Measurements from ENCODE around the gene TIMM13.
A peak's percentile ranks its signal among the peaks of the same experiment; 100 is the strongest.

The TIMM13 gene

DNA sequence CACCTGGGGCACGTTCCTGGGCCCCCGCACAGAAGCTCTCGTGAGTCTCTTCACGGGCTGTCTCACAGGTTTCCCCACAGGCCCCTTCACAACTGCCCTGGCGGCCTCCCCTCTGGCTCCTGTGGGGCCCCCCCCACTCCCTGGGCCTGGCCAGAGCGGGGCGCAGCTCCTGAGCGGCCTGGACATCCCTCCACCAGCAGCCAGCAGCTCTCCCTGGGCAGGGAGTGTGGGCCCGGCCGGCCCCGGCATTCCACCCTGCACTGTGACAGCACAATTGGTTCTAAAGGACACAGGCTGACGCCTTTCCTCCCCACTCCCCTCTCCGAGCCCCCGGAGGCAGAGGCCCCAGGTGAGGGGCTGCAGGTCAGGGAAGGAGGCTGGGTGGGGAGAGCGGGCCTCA, 9.5 kb upstream of the TIMM13 start:
- H3K4me3 ChIP-seq, result no peak overlapping the region
- H3K27ac ChIP-seq, result no peak overlapping the region
- H3K36me3 ChIP-seq (ENCODE audit: insufficient read depth, low read length), result peaks cover 68% of the 10 kb centered on the region
- DNase-seq (ENCODE audit: low read depth, low spot score), result no peak
- H3K9me3 ChIP-seq (ENCODE audit: low read depth, low read length), result no peaks in the 10 kb centered on the region
- TF ChIP-seq FOXP2 (optimal IDR thresholded peaks at IDR 0.05; ENCODE audit: control extremely low read depth, extremely low read length, insufficient read depth) (no peak), POLR2AphosphoS5 (IDR thresholded peaks at IDR 0.05; ENCODE audit: borderline replicate concordance, low read depth, low read length) (no peak), EZH2 (IDR thresholded peaks at IDR 0.05) (no peak)
- no peak overlapping the region for H3K9ac ChIP-seq (ENCODE audit: insufficient read length)

DNA sequence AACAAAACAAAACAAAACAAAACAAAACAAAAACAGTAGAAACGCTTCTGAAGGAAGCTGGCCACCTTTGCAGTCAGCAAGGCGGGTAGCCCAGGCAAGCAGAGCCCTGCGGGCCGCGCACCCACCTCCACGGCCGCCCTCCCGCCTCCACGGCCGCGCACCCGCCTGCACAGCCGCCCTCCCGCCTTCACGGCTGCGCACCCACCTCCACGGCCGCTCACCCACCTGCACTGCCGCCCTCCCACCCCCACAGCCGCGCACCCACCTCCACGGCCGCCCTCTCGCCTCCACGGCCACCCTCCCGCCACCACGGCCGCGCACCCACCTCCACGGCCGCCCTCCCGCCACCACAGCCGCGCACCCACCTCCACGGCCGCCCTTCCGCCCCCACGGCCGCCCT, 9.0 kb upstream of the TIMM13 start:
- TF ChIP-seq FOXP2 (optimal IDR thresholded peaks at IDR 0.05; ENCODE audit: control extremely low read depth, extremely low read length, insufficient read depth) (no peak), EZH2 (IDR thresholded peaks at IDR 0.05) (no peak), POLR2AphosphoS5 (IDR thresholded peaks at IDR 0.05; ENCODE audit: borderline replicate concordance, low read depth, low read length) (no peak)
- H3K9me3 ChIP-seq (ENCODE audit: low read depth, low read length), result no peaks in the 10 kb centered on the region
- H3K4me3 ChIP-seq, result no peak overlapping the region
- no peak overlapping the region for H3K27ac ChIP-seq
- no peak for DNase-seq (ENCODE audit: low read depth, low spot score)
- H3K36me3 ChIP-seq (ENCODE audit: insufficient read depth, low read length), result peaks cover 69% of the 10 kb centered on the region
- H3K9ac ChIP-seq (ENCODE audit: insufficient read length), result no peak overlapping the region

DNA sequence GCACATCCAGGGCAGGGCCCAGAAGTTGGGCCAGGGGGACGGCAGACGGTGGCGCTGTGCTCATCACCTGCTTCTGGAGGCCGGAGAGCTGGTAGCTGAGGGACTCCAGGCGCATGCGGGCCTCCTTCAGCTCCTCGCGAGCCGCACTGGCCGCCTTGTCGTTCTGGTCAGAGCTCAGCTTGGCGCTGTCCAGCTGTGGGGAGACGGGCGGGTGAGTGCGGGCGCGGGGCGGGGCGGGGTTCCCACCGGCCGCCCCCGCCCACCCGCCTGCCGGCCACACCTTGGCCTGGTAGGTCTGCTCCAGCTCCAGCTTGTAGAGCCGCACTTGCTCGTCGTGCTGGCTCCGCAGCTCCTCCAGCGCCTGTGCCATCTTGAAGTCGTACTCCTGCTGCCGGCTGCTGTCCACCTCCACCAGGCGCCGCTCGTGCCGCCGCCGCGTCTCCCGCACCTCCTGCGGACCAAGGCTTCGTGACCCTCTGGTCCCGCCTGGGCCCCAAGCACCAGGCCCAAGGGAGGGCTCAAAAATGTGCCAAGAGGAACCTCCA, 7.4 kb upstream of the TIMM13 start:
- no peak overlapping the region for H3K9ac ChIP-seq (ENCODE audit: insufficient read length)
- no peak overlapping the region for H3K4me3 ChIP-seq
- H3K27ac ChIP-seq, result no peak overlapping the region
- H3K36me3 ChIP-seq (ENCODE audit: insufficient read depth, low read length), result peaks cover 75% of the 10 kb centered on the region
- TF ChIP-seq EZH2 (IDR thresholded peaks at IDR 0.05), result no peak
- no peak for DNase-seq (ENCODE audit: low read depth, low spot score)
- H3K9me3 ChIP-seq (ENCODE audit: low read depth, low read length), result no peaks in the 10 kb centered on the region

DNA sequence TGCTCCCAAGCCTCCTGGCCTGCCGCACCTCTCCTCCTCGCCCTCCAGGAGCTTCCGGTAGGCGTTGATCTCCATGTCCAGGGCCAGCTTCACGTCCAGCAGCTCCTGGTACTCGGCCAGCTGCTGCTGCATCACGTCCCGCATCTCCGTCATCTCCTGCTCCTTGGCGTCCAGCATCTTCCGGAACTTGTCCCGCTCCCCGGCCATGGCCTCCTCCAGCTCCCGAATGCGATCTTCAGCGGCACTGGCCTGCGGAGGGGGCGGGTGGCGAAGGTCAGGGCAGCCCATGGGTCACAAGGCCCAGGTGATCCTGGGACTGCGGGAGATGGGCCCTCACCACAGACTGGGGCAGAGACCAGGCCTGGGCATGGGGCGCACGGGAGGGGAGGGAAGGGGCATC, 6.9 kb upstream of the TIMM13 start:
- Histone ChIP-seq H3K9me3 (ENCODE audit: low read depth, low read length) (no peaks in the 10 kb centered on the region), H3K27ac (no peak overlapping the region), H3K4me3 (no peak overlapping the region), H3K36me3 (ENCODE audit: insufficient read depth, low read length) (peaks cover 74% of the 10 kb centered on the region), H3K9ac (ENCODE audit: insufficient read length) (no peak overlapping the region)
- DNase-seq (ENCODE audit: low read depth, low spot score), result no peak
- no peak for TF ChIP-seq EZH2 (IDR thresholded peaks at IDR 0.05)
- no peak for TF ChIP-seq FOXP2 (optimal IDR thresholded peaks at IDR 0.05; ENCODE audit: control extremely low read depth, extremely low read length, insufficient read depth)
- TF ChIP-seq POLR2AphosphoS5 (IDR thresholded peaks at IDR 0.05; ENCODE audit: borderline replicate concordance, low read depth, low read length), result no peak

DNA sequence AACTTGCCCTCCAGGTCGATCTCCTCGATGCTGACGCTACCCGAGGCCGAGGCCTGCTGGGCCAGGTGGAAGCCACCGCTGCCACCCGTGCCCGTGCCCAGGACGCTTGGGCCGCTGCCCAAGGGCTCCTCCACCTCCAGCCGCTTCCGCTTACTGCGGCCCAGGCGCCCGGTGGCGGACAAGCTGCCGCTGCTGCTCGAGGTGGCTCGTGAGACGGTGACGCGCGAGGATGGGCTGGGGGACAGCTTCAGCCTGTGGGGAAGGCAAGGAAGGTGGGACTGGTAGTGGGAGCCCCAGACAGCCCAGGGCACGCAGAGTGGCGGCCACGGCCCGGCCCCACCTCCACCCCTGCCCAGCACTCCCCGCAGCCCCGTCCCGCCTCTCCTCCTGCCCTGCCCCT, 6.5 kb upstream of the TIMM13 start:
- no peak overlapping the region for H3K27ac ChIP-seq
- TF ChIP-seq EZH2 (IDR thresholded peaks at IDR 0.05) (no peak), POLR2AphosphoS5 (IDR thresholded peaks at IDR 0.05; ENCODE audit: borderline replicate concordance, low read depth, low read length) (no peak)

DNA sequence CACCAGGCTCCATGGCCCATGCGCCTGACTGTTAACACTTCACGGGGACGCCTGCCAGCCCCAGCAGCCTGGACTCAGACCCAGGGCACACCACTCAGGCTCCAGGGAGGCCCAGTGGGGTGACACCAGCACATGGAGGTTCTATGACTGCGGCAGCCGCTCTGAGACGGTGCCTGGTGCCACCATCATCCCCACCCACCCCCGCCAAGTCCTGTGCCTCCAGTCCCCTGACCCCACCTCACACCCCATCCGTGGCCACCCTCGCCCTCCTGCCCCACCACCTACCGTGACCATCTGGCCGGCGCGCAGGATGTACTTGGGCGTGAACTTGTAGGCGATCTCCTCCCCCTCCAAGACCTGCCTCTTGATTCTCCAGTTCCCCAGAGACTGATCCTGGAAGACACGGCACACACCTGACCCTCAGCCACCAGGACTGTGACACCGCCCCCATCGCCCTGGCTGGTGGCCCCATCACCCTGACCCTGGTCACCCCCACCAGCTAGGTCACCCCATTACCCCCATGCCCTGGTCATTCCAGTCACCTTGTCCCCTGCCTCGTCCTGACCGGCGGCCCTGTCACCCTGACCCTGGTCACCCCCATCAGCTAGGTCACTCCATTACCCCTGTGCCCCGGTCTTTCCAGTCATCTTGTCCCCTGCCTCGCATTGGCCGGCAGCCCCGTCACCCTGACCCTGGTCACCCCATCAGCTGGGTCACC, 4.9 kb upstream of the TIMM13 start:
- no peak overlapping the region for H3K4me3 ChIP-seq
- TF ChIP-seq POLR2AphosphoS5 (IDR thresholded peaks at IDR 0.05; ENCODE audit: borderline replicate concordance, low read depth, low read length), result no peak
- TF ChIP-seq EZH2 (IDR thresholded peaks at IDR 0.05), result no peak
- no peak for TF ChIP-seq FOXP2 (optimal IDR thresholded peaks at IDR 0.05; ENCODE audit: control extremely low read depth, extremely low read length, insufficient read depth)
- H3K9me3 ChIP-seq (ENCODE audit: low read depth, low read length), result no peaks in the 10 kb centered on the region
- H3K9ac ChIP-seq (ENCODE audit: insufficient read length), result no peak overlapping the region
- no peak overlapping the region for H3K27ac ChIP-seq
- H3K36me3 ChIP-seq (ENCODE audit: insufficient read depth, low read length), result peaks cover 56% of the 10 kb centered on the region
- no peak for DNase-seq (ENCODE audit: low read depth, low spot score)

More for the DNA sequence above, 6.5 kb upstream of the TIMM13 start:
- Histone ChIP-seq H3K9ac (ENCODE audit: insufficient read length) (no peak overlapping the region), H3K36me3 (ENCODE audit: insufficient read depth, low read length) (peaks cover 71% of the 10 kb centered on the region), H3K4me3 (no peak overlapping the region), H3K9me3 (ENCODE audit: low read depth, low read length) (no peaks in the 10 kb centered on the region)
- DNase-seq (ENCODE audit: low read depth, low spot score), result no peak

DNA sequence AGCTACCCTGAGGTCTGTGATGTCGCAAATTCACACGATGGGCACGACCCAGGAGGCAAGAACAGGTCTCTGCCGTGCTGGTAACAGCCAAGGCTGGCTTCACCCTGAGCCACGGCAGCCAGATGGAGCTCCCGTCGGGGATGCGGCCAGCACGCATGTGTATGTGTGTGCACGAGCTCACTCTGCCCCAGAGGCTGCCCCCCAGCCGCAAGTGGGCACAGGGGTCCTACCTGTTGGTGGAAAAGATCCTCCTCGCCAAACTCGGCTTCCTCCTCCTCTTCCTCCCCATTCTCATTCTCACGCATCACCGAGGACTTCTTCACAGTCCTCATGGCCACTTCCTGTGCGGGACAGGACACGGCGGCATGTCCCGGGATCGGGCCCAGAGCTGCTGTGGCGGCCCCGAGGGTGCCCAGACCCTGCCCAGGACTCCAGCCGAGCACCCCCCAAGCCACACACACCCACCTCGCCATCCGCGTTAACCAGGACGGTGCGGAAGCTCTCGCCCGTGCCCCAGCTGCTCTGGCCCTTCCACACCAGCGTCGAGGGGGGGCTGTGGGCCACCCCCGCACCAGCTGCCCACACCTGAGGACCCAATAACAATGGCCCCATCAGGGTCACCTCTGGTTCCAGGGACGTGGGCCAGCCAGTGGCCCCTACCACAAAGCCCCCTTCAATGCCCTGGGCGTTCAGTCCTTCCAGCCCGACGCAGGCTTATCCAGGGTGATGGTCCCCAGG, 4.1 kb upstream of the TIMM13 start:
- TF ChIP-seq POLR2AphosphoS5 (IDR thresholded peaks at IDR 0.05; ENCODE audit: borderline replicate concordance, low read depth, low read length) (no peak), FOXP2 (optimal IDR thresholded peaks at IDR 0.05; ENCODE audit: control extremely low read depth, extremely low read length, insufficient read depth) (no peak), EZH2 (IDR thresholded peaks at IDR 0.05) (no peak)
- Histone ChIP-seq H3K4me3 (no peak overlapping the region), H3K27ac (0 out of 2 replicates have a peak overlapping the region, but pooled peaks have one; percentile 46), H3K9me3 (ENCODE audit: low read depth, low read length) (no peaks in the 10 kb centered on the region), H3K36me3 (ENCODE audit: insufficient read depth, low read length) (peaks cover 54% of the 10 kb centered on the region), H3K9ac (ENCODE audit: insufficient read length) (no peak overlapping the region)
- no peak for DNase-seq (ENCODE audit: low read depth, low spot score)

DNA sequence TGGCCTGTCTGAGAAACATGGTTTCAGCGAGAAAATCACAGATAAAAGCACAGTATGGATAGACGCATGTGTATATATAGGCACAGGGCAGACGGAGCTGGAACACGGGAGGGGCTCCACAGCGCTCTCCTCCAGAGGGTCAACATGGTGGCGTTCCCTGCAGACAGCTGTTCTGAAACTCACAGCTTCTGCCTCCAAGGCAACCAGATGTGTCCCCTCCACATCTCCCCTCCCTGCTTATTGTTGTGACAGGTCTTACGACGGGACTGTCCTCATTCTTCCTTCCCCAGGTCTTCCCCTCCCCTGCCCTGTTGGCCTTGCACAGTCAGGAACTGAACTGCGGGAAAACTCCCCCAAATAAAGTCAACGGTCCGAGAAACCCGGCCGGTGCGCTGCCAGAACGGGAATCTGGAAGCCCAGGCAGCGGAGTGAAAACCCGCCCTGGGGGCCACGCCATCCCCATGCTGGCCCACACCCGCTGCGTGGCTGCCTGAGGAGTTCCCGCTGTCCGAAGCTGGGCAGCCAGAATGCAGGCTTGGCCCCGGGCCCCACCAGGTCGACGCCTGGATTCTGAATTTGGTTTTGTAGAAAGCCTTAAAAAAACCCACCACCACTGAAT, 2.6 kb upstream of the TIMM13 start:
- Histone ChIP-seq H3K9me3 (ENCODE audit: low read depth, low read length) (no peaks in the 10 kb centered on the region), H3K27ac (peak overlapping the region; percentile 99; the same call in 1 of the 2 replicates), H3K9ac (ENCODE audit: insufficient read length) (no peak overlapping the region), H3K4me3 (no peak overlapping the region), H3K36me3 (ENCODE audit: insufficient read depth, low read length) (peaks cover 57% of the 10 kb centered on the region)
- DNase-seq (ENCODE audit: low read depth, low spot score), result no peak
- no peak for TF ChIP-seq EZH2 (IDR thresholded peaks at IDR 0.05)
- no peak for TF ChIP-seq POLR2AphosphoS5 (IDR thresholded peaks at IDR 0.05; ENCODE audit: borderline replicate concordance, low read depth, low read length)
- TF ChIP-seq FOXP2 (optimal IDR thresholded peaks at IDR 0.05; ENCODE audit: control extremely low read depth, extremely low read length, insufficient read depth), result no peak
